PC-9 (cell line): Measurements from ENCODE around the gene DLG4. TPM values are rescaled to one million over a fixed set of nuclear protein-coding genes. Genes with fewer than 3 reads are reported as not detected.

ENCODE experiments used
- BruUV-seq: library from RNA; stranded (reverse); fragments of 400-500 nt; replicated peaks from 2 replicates; lab custom pipeline; 2021; lab: Mats Ljungman, UMichigan
- CTCF ChIA-PET: fragments of 300-600 bp; sonication (Branson Sonifier 250); formaldehyde crosslinking; loops from one replicate; lab custom pipeline; 2022; ENCODE audit warnings: antibody characterized with exemption; lab: Charles Lee
- POLR2A ChIA-PET: fragments of 300-600 bp; sonication (Branson Sonifier 250); formaldehyde crosslinking; loops from one replicate; lab custom pipeline; 2022; ENCODE audit warnings: antibody characterized with exemption; ENCODE audit not compliant: unreplicated experiment; lab: Charles Lee
- DNase-seq, 2 experiments: peaks; one replicate each; pipeline versions ENCODE4 v3.0.0 to v3.0.0-alpha.2; 2015 to 2022; ENCODE audit warnings: mixed read lengths in 1 of 2
- H2AFZ ChIP-seq: fragments of 200-600 bp; sonication (generic); 2 replicates; pipeline ENCODE4 v1.8.1; 2017; ENCODE audit warnings: antibody characterized with exemption
- H3F3A ChIP-seq: fragments of 200-600 bp; sonication (generic); 2 replicates; pipeline ENCODE4 v1.8.1; 2017; ENCODE audit warnings: antibody characterized with exemption, mild to moderate bottlenecking, low read depth; ENCODE audit not compliant: insufficient read depth
- H3K27ac ChIP-seq: fragments of 200-600 bp; sonication (generic); 2 replicates; pipeline ENCODE4 v1.6.1; 2016; ENCODE audit warnings: mixed run types
- H3K27me3 ChIP-seq: fragments of 200-600 bp; sonication (generic); 2 replicates; pipeline ENCODE4 v1.6.1; 2016; ENCODE audit warnings: low read depth, mixed run types; ENCODE audit not compliant: insufficient read depth
- H3K36me3 ChIP-seq: fragments of 200-600 bp; sonication (generic); 2 replicates; pipeline ENCODE4 v1.6.1; 2016; ENCODE audit warnings: low read depth, mixed run types
- H3K4me1 ChIP-seq: fragments of 200-600 bp; sonication (generic); replicated peaks from 2 replicates; pipeline ENCODE4 v1.6.1; 2016; ENCODE audit warnings: mixed run types; ENCODE audit not compliant: insufficient read depth
- H3K4me2 ChIP-seq: fragments of 200-600 bp; sonication (generic); 2 replicates; pipeline ENCODE4 v1.6.1; 2017; ENCODE audit warnings: mixed run types
- H3K4me3 ChIP-seq: fragments of 200-600 bp; sonication (generic); 2 replicates; pipeline ENCODE4 v1.6.1; 2016; ENCODE audit warnings: mixed run types
- H3K79me2 ChIP-seq: fragments of 200-600 bp; sonication (generic); 2 replicates; pipeline ENCODE4 v1.6.1; 2017; ENCODE audit warnings: low read depth, mixed run types
- H3K9me2 ChIP-seq: fragments of 200-600 bp; sonication (generic); 2 replicates; pipeline ENCODE4 v1.8.1; 2017; ENCODE audit warnings: mild to moderate bottlenecking; ENCODE audit not compliant: insufficient read depth
- H3K9me3 ChIP-seq: fragments of 200-600 bp; sonication (generic); 2 replicates; pipeline ENCODE4 v1.8.1; 2016; ENCODE audit warnings: low read depth; ENCODE audit not compliant: insufficient read depth
- H4K20me1 ChIP-seq: fragments of 200-600 bp; sonication (generic); 2 replicates; pipeline ENCODE4 v1.8.1; 2017; ENCODE audit not compliant: insufficient read depth
- CTCF ChIP-seq: fragments of 200-600 bp; sonication (generic); conservative IDR thresholded peaks from 2 replicates; pipeline ENCODE4 v1.6.1; 2017; ENCODE audit warnings: mixed run types, antibody characterized with exemption, mild to moderate bottlenecking, moderate library complexity
- EZH2 ChIP-seq: fragments of 200-600 bp; sonication (generic); IDR thresholded peaks from 2 replicates; pipeline ENCODE4 v1.8.0; 2017; ENCODE audit warnings: antibody characterized with exemption, low read depth
- intact Hi-C: fragments of 100-400 bp; cut with micrococcal nuclease; formaldehyde crosslinking; loops from one replicate; pipeline ENCODE4 v1.10.0; 2022; ENCODE audit not compliant: unreplicated experiment
- total RNA-seq: library from RNA; stranded (reverse); gene quantifications from 2 replicates; pipeline ENCODE4 v1.2.3, GENCODE V29; 2021

DLG4 gene
- total RNA-seq, 1 experiment from 2014 or later: 32.8 TPM

DNA sequence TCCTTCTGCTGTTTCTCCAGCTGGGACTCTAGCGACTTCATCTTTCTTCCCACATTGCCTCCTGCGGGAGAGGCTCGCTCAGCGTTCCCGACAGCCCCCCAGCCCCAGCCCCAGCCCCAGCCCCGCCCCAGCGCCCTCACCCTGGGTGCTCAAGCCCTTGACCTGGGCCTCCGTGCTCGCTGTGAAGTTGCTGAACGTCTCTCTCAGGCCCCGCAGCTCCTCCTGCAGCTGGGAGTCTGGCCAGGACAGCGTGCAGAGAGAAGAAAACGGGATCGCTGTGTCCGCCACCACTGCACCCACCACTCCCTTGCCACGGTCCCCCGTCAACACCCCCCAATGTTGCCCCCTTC is 42.8 kb downstream of the DLG4 start:
- H3K27me3 ChIP-seq: no peaks in the 10 kb centered on the region
- TF ChIP-seq CTCF (no peak), EZH2 (no peak)
- H3K9me3 ChIP-seq: peaks cover 7% of the 10 kb centered on the region; the same call in 1 of the 2 replicates
- no peaks in the 10 kb centered on the region for H3K36me3 ChIP-seq
- intact Hi-C loops: loop anchor here (1.0 to 5.0 kb wide), 3 partner anchors 40 to 131 kb away; no protein-coding TSS in a partner anchor
- ChIA-PET CTCF (interaction anchor here (0.9 to 1.0 kb wide), 2 partner anchors 48 to 131 kb away, joined by 3 read pairs; no protein-coding TSS in a partner anchor), POLR2A (no interaction called here)
- H3K27ac ChIP-seq: no peak overlapping the region
- peaks cover 33% of the 10 kb centered on the region; the same call in 1 of the 2 replicates for H3F3A ChIP-seq
- H3K4me2 ChIP-seq: peak overlapping the region; percentile 98; the same call in 1 of the 2 replicates
- H3K9me2 ChIP-seq: no peaks in the 10 kb centered on the region
- H2AFZ ChIP-seq: no peak overlapping the region
- no peak for DNase-seq
- no peaks in the 10 kb centered on the region for H3K79me2 ChIP-seq
- H3K4me3 ChIP-seq: peak overlapping the region; percentile 76; the same call in 1 of the 2 replicates
- peaks cover 4% of the 10 kb centered on the region for H3K4me1 ChIP-seq
- no TSS peak for BruUV-seq
- H4K20me1 ChIP-seq: no peaks in the 10 kb centered on the region

GRCh38 chr17:7176107-7176840 is 43.4 kb downstream of the DLG4 start:
- H3K27me3 ChIP-seq: no peaks in the 10 kb centered on the region
- ChIA-PET CTCF (interaction anchor here (0.9 to 1.0 kb wide), 2 partner anchors 47 to 131 kb away, joined by 3 read pairs; no protein-coding TSS in a partner anchor), POLR2A (no interaction called here)
- H3K4me1 ChIP-seq: peaks cover 5% of the 10 kb centered on the region
- no peak overlapping the region for H3K27ac ChIP-seq
- no peak for DNase-seq
- peaks cover 33% of the 10 kb centered on the region; the same call in 1 of the 2 replicates for H3F3A ChIP-seq
- intact Hi-C loops: loop anchor here (5.0 kb wide), 1 partner anchor 39 kb away; no protein-coding TSS in a partner anchor
- H3K9me3 ChIP-seq: peaks cover 7% of the 10 kb centered on the region; the same call in 1 of the 2 replicates
- H3K4me3 ChIP-seq: no peak overlapping the region
- no peak overlapping the region for H3K4me2 ChIP-seq
- BruUV-seq: no TSS peak
- no peaks in the 10 kb centered on the region for H3K79me2 ChIP-seq
- H2AFZ ChIP-seq: no peak overlapping the region
- no peaks in the 10 kb centered on the region for H3K36me3 ChIP-seq
- no peaks in the 10 kb centered on the region for H4K20me1 ChIP-seq
- no peak for TF ChIP-seq CTCF
- TF ChIP-seq EZH2: no peak
- no peaks in the 10 kb centered on the region for H3K9me2 ChIP-seq

- BruUV-seq: no TSS peak
- Histone ChIP-seq H4K20me1 (no peaks in the 10 kb centered on the region), H3K9me2 (no peaks in the 10 kb centered on the region), H3K27ac (no peak overlapping the region), H3K4me1 (peaks cover 8% of the 10 kb centered on the region), H3K9me3 (peaks cover 7% of the 10 kb centered on the region; the same call in 1 of the 2 replicates), H3K79me2 (no peaks in the 10 kb centered on the region), H3K4me3 (no peak overlapping the region), H3K4me2 (no peak overlapping the region), H3F3A (peaks cover 27% of the 10 kb centered on the region; the same call in 1 of the 2 replicates), H2AFZ (no peak overlapping the region), H3K27me3 (no peaks in the 10 kb centered on the region), H3K36me3 (no peaks in the 10 kb centered on the region)
- intact Hi-C loops: loop anchor here (5.0 kb wide), 1 partner anchor 38 kb away; no protein-coding TSS in a partner anchor
- ChIA-PET CTCF (no interaction called here), POLR2A (no interaction called here)
- TF ChIP-seq EZH2 (no peak), CTCF (no peak)
- no peak for DNase-seq
Observed at GRCh38 chr17:7175330-7175733, 44.3 kb downstream of the DLG4 start.
